ENCODE data around the gene IQUB. TPM values are rescaled to one million over a fixed set of nuclear protein-coding genes. Genes with fewer than 3 reads are reported as not detected.
"Not testable (repeated sequence)": the region's sequence is repeated elsewhere in the genome, so short reads cannot be mapped to it uniquely, and the experiment has no call there.

IQUB gene
- total and polyA plus RNA-seq, 8 donors = 0.87 to 3.8 (median 2.1) TPM

- DNase-seq (peak in 2 of 4 donors; percentile 32 to 51), ATAC-seq (no peak)
- Histone ChIP-seq H3K27me3 (peaks cover 0 to 39% of the 10 kb centered on the region in 2 donors), H3K4me1 (peaks cover 0 to 33% of the 10 kb centered on the region in 2 donors), H3K9me3 (no peaks in the 10 kb centered on the region), H3K4me3 (peak overlapping the region in 1 of 2 donors; percentile 54), H3K27ac (no peak overlapping the region), H3K36me3 (no peaks in the 10 kb centered on the region)
- TF ChIP-seq CTCF (IDR thresholded peaks at IDR 0.05) = no peak
- intact Hi-C loops (cut with DNase I) = no loop called here
Observed at GRCh38 chr7:123535517-123535916, 1.1 kb upstream of the IQUB start.

GRCh38 chr7:123533929-123534382 is 439 bp downstream of the IQUB start:
- no peaks in the 10 kb centered on the region for H3K9me3 ChIP-seq
- peaks cover 0 to 33% of the 10 kb centered on the region in 2 donors for H3K4me1 ChIP-seq
- peak overlapping the region; percentile 71 to 78 for H3K27ac ChIP-seq
- H3K36me3 ChIP-seq = no peaks in the 10 kb centered on the region
- ATAC-seq (peak; percentile 0), DNase-seq (no peak)
- intact Hi-C loops (cut with DNase I) = no loop called here
- peak overlapping the region; percentile 43 to 54 for H3K4me3 ChIP-seq
- no peak for TF ChIP-seq CTCF (IDR thresholded peaks at IDR 0.05)
- peaks cover 0 to 49% of the 10 kb centered on the region in 2 donors for H3K27me3 ChIP-seq

- ATAC-seq (no peak), DNase-seq (no peak)
- H3K27ac ChIP-seq = peak overlapping the region; percentile 71 to 78
- H3K4me3 ChIP-seq = peak overlapping the region in 1 of 2 donors; percentile 54
- no peaks in the 10 kb centered on the region for H3K36me3 ChIP-seq
- intact Hi-C loops (cut with DNase I) = no loop called here
- peaks cover 0 to 31% of the 10 kb centered on the region in 2 donors for H3K4me1 ChIP-seq
- H3K27me3 ChIP-seq = peaks cover 0 to 49% of the 10 kb centered on the region in 2 donors
- H3K9me3 ChIP-seq = no peaks in the 10 kb centered on the region
- TF ChIP-seq CTCF (IDR thresholded peaks at IDR 0.05) = no peak
Observed at GRCh38 chr7:123533553-123533917, 860 bp downstream of the IQUB start.

- Histone ChIP-seq H3K4me3 (peak overlapping the region; percentile 22 to 36), H3K4me1 (peaks cover 0 to 26% of the 10 kb centered on the region in 2 donors), H3K27me3 (peaks cover 0 to 49% of the 10 kb centered on the region in 2 donors), H3K27ac (peak overlapping the region in 1 of 2 donors; percentile 18)
- H3K36me3 ChIP-seq; intact Hi-C loops (cut with DNase I); H3K9me3 ChIP-seq: not testable (repeated sequence)
- ATAC-seq = peak; percentile 40
- peak in 3 of 4 donors; percentile 36 to 73 (median 60) for DNase-seq
Observed at GRCh38 chr7:123532788-123533552, 1.4 kb downstream of the IQUB start.

- H3K27ac ChIP-seq; H3K36me3 ChIP-seq; intact Hi-C loops (cut with DNase I); H3K9me3 ChIP-seq; ATAC-seq; DNase-seq: not testable (repeated sequence)
- Histone ChIP-seq H3K27me3 (peaks cover 0 to 49% of the 10 kb centered on the region in 2 donors), H3K4me3 (peak overlapping the region; percentile 22 to 36), H3K4me1 (peaks cover 0 to 20% of the 10 kb centered on the region in 2 donors)
Observed at GRCh38 chr7:123532343-123532742, 2.1 kb downstream of the IQUB start.

GRCh38 chr7:123530035-123530591 is 4.3 kb downstream of the IQUB start:
- Histone ChIP-seq H3K27me3 (peaks cover 0 to 49% of the 10 kb centered on the region in 2 donors), H3K4me1 (peaks cover 0 to 12% of the 10 kb centered on the region in 2 donors)
- ATAC-seq; H3K36me3 ChIP-seq; H3K27ac ChIP-seq; H3K4me3 ChIP-seq; H3K9me3 ChIP-seq; intact Hi-C loops (cut with DNase I); DNase-seq: not testable (repeated sequence)

Measured in left lung (tissue), 10 donors.